Measurements from ENCODE around the gene RHEBL1. TPM values are rescaled to one million over a fixed set of nuclear protein-coding genes. Genes with fewer than 3 reads are reported as not detected.

RHEBL1 gene, protein sequence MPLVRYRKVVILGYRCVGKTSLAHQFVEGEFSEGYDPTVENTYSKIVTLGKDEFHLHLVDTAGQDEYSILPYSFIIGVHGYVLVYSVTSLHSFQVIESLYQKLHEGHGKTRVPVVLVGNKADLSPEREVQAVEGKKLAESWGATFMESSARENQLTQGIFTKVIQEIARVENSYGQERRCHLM
- polyA plus RNA-seq (ENCODE audit: insufficient read length in 4 of 4) = 1 to 10 TPM; 1.5 to 2.2 (median 2.1) TPM

GRCh38 chr12:49069507-49070346, at the start of gene RHEBL1:
TSS of gene RHEBL1 (minus strand) at chr12:49069979. CDS start at chr12:49069785, 194 bp downstream.
- DNase-seq (ENCODE audit: low read depth in 4 of 4, low spot score in 3 of 4) = peak; percentile 89 to 93 (median 90)

GRCh38 chr12:49111206-49111605, 41.4 kb upstream of the RHEBL1 start:
- no peak for DNase-seq (ENCODE audit: low read depth in 4 of 4, low spot score in 3 of 4)

GRCh38 chr12:49110464-49111155, 40.8 kb upstream of the RHEBL1 start, which contains the start of gene LMBR1L:
TSS of gene LMBR1L (minus strand) at chr12:49110847. CDS start at chr12:49110555, 292 bp downstream.
- DNase-seq (ENCODE audit: low read depth in 4 of 4, low spot score in 3 of 4) = peak; percentile 92 to 97 (median 94)

GRCh38 chr12:49109641-49110463, 40.1 kb upstream of the RHEBL1 start:
- no peak for DNase-seq (ENCODE audit: low read depth in 4 of 4, low spot score in 3 of 4)

- no peak for DNase-seq (ENCODE audit: low read depth in 4 of 4, low spot score in 3 of 4)
These were observed 39.2 kb upstream of the RHEBL1 start for GRCh38 chr12:49108958-49109404.

DNA sequence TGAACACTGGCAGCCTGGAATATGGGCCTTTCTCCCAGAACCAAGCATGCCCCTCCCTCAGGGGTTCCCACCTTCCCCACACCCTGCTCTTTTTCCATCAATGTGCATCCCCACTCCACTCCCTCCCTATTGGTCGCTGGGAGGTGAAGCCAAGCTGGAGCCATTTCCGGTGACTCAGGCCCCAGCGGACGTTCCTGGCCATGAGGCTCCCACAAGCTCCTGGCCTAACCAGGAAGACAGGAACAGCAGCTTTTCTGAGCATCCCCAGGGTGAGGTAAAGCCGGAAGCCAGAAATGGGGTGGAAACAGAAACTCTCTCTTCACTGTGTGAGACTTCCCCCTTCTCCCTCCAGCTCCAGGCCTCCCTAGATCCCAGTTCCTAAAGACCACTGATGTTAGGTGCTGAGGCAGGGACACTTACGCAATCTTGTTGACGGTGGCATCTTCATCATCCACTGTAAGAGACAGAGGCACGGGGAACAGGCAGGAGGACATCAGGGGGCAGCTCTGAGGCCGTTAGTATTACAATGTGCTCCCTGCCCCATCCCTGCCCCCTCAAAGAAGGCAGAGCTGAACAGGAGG, 35.8 kb upstream of the RHEBL1 start:
- no peak for DNase-seq (ENCODE audit: low read depth in 4 of 4, low spot score in 3 of 4)

DNA sequence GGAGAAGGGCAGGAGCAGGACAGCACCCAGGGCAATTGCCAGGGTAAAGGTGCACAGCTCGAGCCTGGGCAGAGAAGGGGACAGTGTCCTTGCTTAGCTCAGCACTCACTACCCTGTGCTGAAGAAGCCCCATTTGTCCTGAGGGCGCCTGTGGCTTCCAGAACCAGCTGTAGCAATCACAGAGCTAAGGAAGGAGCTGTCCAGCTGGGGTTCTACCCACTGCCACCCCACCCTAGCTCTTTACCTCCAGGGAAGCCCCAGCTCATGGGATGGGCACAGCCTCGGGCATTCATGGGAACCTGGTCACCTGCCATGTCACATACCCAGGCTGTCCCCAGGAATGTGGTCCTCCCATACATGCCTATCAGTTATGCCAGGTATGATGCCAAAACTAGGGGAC, 35.0 kb upstream of the RHEBL1 start:
- DNase-seq (ENCODE audit: low read depth in 4 of 4, low spot score in 3 of 4) = no peak

- DNase-seq (ENCODE audit: low read depth in 4 of 4, low spot score in 3 of 4) = no peak
These were observed 30.6 kb upstream of the RHEBL1 start for GRCh38 chr12:49100380-49100779.

DNA sequence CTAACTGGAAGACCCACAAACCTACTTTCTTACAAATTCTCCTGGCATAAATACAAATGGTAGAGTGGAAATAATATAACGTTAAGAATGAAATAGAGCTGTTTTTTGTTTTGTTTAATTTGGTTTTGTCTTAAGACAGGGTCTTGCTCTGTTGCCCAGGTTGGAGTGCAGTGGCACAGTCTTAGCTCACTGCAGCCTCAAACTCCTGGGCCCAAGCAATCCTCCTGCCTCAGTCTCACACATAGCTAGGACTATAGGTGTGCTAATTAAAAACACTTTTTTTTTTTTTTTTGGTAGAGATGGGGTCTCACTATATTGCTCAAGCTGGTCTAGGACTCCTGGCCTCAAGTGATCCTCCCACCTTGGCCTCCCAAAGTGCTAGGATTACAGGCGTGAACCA, 28.9 kb upstream of the RHEBL1 start:
- DNase-seq (ENCODE audit: low read depth in 4 of 4, low spot score in 3 of 4) = no peak

- DNase-seq (ENCODE audit: low read depth in 4 of 4, low spot score in 3 of 4) = no peak
These were observed 28.3 kb upstream of the RHEBL1 start for GRCh38 chr12:49098035-49098451.

DNA sequence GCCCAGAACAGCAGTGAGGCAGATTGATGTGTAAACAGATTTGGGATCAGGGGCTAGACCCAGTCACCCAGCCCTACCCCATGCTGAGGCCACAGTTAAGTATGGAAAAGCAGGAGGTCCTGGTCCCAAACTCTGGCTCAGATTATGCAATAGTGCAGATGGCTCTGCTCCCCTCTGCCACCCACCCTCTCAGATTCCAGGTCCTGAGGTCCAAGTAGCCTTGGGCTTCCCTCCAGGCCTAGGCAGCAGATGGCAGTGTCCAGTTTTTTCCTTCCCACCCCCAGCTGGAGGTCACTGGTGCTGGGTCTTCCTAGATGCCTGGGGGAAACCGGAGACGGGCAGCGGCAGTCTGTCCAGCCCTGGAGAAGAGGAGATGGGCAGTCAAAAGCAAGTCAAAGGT, 27.6 kb upstream of the RHEBL1 start:
- no peak for DNase-seq (ENCODE audit: low read depth in 4 of 4, low spot score in 3 of 4)

- DNase-seq (ENCODE audit: low read depth in 4 of 4, low spot score in 3 of 4) = no peak
These were observed 25.2 kb upstream of the RHEBL1 start for GRCh38 chr12:49094975-49095365.

DNA sequence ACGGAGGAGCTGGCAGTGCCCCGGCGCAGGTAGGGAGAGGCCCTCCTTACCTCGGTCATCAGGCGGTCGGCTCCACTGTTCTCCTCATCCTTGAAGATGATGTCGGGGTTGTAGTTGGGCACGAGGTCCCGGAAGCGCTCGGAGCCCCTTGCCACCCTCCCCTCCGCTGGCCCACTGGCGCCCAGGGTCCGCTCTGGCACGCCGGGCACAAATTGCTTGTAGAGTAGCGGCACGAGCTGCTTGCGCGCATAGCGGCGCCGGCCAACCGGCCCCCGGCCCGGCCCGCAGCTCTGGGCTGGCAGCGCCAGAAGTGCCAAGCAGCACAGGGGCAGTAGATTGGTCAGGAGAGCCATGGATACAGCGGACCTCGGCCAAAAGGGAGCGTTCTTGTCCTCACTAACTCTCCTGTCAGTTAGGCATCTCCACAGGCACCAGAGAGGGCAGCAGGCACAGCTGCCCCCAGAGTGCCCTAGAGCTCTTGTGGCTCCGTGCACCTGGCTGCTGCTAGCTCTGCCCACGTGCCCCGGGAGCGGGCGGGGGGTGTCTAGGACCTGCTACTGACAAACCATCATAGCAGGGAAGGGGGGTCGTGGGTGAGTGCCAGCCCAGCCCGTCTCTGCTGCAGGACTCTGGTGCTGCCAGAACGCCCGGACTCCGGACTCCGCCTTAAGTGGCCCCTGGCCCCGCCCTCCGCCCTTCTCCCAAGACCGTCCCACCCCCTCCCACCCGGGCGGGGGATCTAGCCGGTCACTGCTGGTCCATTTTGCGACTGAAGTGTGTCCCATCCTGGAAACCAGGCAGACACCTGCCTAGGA, 24.6 kb upstream of the RHEBL1 start, which contains the start of gene DHH:
Gene DHH (minus strand): TSS at position 642 of the 815 bp plus-strand sequence. CDS start 289 bp downstream, at position 353.
- DNase-seq (ENCODE audit: low read depth in 4 of 4, low spot score in 3 of 4) = no peak

DNA sequence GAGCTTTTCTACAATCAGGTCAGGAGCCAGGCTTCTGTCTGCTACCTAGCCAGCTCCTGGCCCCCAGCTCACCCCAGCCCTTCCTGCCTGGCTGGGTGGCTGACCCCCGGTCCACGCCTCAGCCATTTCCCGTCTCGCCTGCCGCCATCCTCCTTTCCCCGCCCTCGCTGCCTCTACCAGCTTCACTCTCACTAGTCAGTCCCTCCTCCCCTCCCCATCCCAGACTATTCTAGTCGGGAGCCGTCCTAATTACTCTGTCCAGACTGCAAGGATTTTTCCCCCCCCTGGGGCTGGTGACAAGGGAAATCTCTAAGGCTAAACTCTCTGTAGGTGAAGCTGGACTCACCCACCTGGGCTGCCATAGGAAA, 24.0 kb upstream of the RHEBL1 start:
- no peak for DNase-seq (ENCODE audit: low read depth in 4 of 4, low spot score in 3 of 4)

DNA sequence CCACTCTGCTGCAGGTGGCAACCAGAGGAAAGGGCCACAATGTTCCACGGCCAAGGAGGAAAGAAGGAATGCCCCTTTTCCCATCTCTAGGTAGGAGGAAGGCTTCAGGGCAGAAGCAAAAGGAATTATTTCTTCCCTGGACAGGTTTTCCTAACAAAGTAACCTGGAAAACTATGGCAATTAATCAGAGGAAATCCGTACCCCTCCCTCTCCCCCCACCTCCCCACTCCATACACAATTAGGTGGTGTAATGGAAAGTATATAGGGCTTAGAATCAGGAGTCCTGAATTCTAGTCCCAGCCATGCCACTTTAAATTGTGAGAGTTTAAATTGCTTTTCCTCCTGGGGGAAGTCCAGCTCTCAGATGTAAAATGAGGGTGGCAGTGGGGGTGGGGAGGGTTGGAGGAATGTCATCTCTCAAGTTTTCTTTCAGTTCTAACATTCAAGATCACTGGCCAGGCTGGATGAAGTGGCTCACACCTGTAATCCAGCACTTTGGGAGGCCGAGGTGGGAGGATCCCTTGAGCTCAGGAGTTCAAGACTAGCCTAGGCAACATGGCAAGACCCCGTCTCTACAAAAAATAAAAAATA, 23.1 kb upstream of the RHEBL1 start:
- DNase-seq (ENCODE audit: low read depth in 4 of 4, low spot score in 3 of 4) = no peak

DNA sequence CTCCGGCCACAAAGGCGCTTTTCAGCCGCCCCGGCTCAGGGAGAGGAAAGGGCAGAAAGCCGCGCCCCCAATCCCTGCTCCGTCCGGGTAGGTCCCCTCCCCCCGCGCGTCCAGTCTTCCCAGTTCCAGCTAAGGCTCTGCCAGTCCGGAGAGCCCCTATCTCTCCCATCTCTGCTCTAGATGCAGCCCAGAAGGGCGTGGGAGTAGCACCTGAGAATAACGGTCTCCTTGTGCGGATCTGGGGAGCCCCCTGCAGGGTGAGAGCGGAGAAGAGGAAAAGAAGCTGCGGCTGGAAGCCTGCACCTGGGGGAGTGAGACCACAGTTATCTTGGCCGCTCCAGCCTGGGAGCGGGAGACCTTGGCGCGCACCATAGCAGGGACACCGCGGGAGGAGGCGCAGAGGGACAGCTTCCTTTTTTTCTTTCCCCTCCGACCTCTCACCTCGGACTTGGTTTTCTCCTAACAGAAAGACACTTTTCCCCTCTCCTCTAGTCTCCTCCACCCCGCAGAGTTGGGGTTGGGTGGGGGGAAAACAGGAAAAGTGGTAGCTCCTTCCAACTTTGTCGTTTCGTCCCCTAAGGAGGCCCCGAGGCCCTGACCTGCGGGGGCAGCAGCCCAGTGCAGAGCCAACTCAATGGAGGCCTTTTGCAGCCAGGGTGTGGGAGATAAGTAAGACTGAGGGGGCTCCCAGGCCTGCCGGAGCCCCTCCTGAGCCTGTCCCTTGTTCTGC, 22.5 kb upstream of the RHEBL1 start:
- DNase-seq (ENCODE audit: low read depth in 4 of 4, low spot score in 3 of 4) = no peak

DNA sequence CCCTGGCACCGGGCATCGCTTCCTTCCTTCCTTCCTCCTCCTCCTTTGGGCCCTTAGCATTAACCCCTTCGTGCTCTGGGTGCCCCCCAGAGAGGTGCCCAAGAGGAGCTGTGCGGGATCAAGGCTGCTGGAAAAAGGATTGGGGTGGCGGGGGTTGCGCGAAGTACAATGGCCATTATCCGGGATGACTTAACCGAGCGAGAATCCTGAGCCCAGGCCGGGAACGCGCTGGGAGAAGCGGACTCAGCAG, 22.0 kb upstream of the RHEBL1 start:
- no peak for DNase-seq (ENCODE audit: low read depth in 4 of 4, low spot score in 3 of 4)

- DNase-seq (ENCODE audit: low read depth in 4 of 4, low spot score in 3 of 4) = no peak
These were observed 21.5 kb upstream of the RHEBL1 start for GRCh38 chr12:49091056-49091835.

Measured in left renal pelvis (tissue), 4 donors.